H9 (cell line): ENCODE results near the gene HSPA4. TPM values are rescaled to one million over a fixed set of nuclear protein-coding genes. Genes with fewer than 3 reads are reported as not detected.

Experiments used
- DNase-seq: peaks from one replicate; pipeline ENCODE4 v3.0.0-alpha.2; 2017
- H2AFZ ChIP-seq: one replicate; pipeline ENCODE4 v1.6.1; 2013; ENCODE audit warnings: mild to moderate bottlenecking, low read length, control low read depth, moderate library complexity
- H2AK5ac ChIP-seq: 2 replicates; pipeline ENCODE4 v1.6.1; 2013; ENCODE audit warnings: low read length, control low read depth, mixed read lengths; ENCODE audit not compliant: insufficient read length
- H2BK120ac ChIP-seq: one replicate; pipeline ENCODE4 v1.6.1; 2013; ENCODE audit warnings: low read depth, mild to moderate bottlenecking, low read length, control low read depth, inconsistent platforms; ENCODE audit not compliant: poor library complexity, severe bottlenecking
- H2BK12ac ChIP-seq: 2 replicates; pipeline ENCODE4 v1.6.1; 2013; ENCODE audit warnings: low read length, control low read depth, mixed read lengths, low read depth; ENCODE audit not compliant: insufficient read length
- H2BK15ac ChIP-seq: 2 replicates; pipeline ENCODE4 v1.6.1; 2013; ENCODE audit warnings: low read depth, low read length, control low read depth
- H2BK20ac ChIP-seq: one replicate; pipeline ENCODE4 v1.6.1; 2013; ENCODE audit warnings: low read depth, mild to moderate bottlenecking, low read length, control low read depth, inconsistent platforms; ENCODE audit not compliant: poor library complexity, severe bottlenecking
- H2BK5ac ChIP-seq: 2 replicates; pipeline ENCODE4 v1.6.1; 2013; ENCODE audit warnings: low read length, control low read depth, mixed read lengths; ENCODE audit not compliant: insufficient read length
- H3K14ac ChIP-seq: 2 replicates; pipeline ENCODE4 v1.6.1; 2013; ENCODE audit warnings: low read length, control low read depth; ENCODE audit not compliant: insufficient read depth
- H3K18ac ChIP-seq: 2 replicates; pipeline ENCODE4 v1.6.1; 2013; ENCODE audit warnings: low read depth, mild to moderate bottlenecking, mixed read lengths, low read length, control low read depth; ENCODE audit not compliant: insufficient read length
- H3K23ac ChIP-seq: 2 replicates; pipeline ENCODE4 v1.6.1; 2013; ENCODE audit warnings: low read length, control low read depth, mixed read lengths, low read depth; ENCODE audit not compliant: insufficient read length
- H3K23me2 ChIP-seq: 2 replicates; pipeline ENCODE4 v1.6.1; 2013; ENCODE audit warnings: low read depth, mild to moderate bottlenecking, mixed read lengths, low read length, control low read depth; ENCODE audit not compliant: insufficient read length, poor library complexity, severe bottlenecking
- H3K27ac ChIP-seq: 2 replicates; pipeline ENCODE4 v1.5.1; 2013; ENCODE audit warnings: low read length, control low read depth, mixed read lengths, low read depth; ENCODE audit not compliant: insufficient read length
- H3K27me3 ChIP-seq: 2 replicates; pipeline ENCODE4 v1.6.1; 2013; ENCODE audit warnings: low read length, control low read depth, inconsistent platforms; ENCODE audit not compliant: insufficient read depth
- H3K4ac ChIP-seq: 2 replicates; pipeline ENCODE4 v1.6.1; 2013; ENCODE audit warnings: low read depth, mild to moderate bottlenecking, control low read depth, inconsistent platforms, low read length, moderate library complexity
- H3K4me1 ChIP-seq: 2 replicates; pipeline ENCODE4 v1.6.1; 2013; ENCODE audit warnings: low read length, control low read depth, inconsistent platforms; ENCODE audit not compliant: insufficient read depth
- H3K4me2 ChIP-seq: 2 replicates; pipeline ENCODE4 v1.6.1; 2013; ENCODE audit warnings: low read length, control low read depth, mixed read lengths; ENCODE audit not compliant: insufficient read length, insufficient read depth
- H3K56ac ChIP-seq: 2 replicates; pipeline ENCODE4 v1.6.1; 2013; ENCODE audit warnings: low read depth, mild to moderate bottlenecking, mixed read lengths, low read length, control low read depth; ENCODE audit not compliant: insufficient read length
- H3K79me1 ChIP-seq: 2 replicates; pipeline ENCODE4 v1.6.1; 2013; ENCODE audit warnings: low read depth, mild to moderate bottlenecking, moderate library complexity, low read length, control low read depth, inconsistent platforms; ENCODE audit not compliant: insufficient read depth, poor library complexity, severe bottlenecking
- H3K79me2 ChIP-seq: 2 replicates; pipeline ENCODE4 v1.6.1; 2013; ENCODE audit warnings: low read length, control low read depth, inconsistent platforms; ENCODE audit not compliant: insufficient read depth
- H3K9ac ChIP-seq: 2 replicates; pipeline ENCODE4 v1.6.1; 2013; ENCODE audit warnings: low read length, control low read depth, mixed read lengths; ENCODE audit not compliant: insufficient read length; ENCODE audit errors: extremely low read depth
- H3K9me3 ChIP-seq: one replicate; pipeline ENCODE4 v1.6.1; 2013; ENCODE audit warnings: low read depth, low read length, inconsistent platforms; ENCODE audit not compliant: control insufficient read depth
- H3T11ph ChIP-seq: one replicate; pipeline ENCODE4 v1.6.1; 2013; ENCODE audit warnings: mild to moderate bottlenecking, low read length, control low read depth, inconsistent platforms
- H4K20me1 ChIP-seq: one replicate; pipeline ENCODE4 v1.6.1; 2013; ENCODE audit not compliant: control insufficient read depth, insufficient read length, insufficient read depth
- H4K5ac ChIP-seq: 2 replicates; pipeline ENCODE4 v1.6.1; 2013; ENCODE audit warnings: low read depth, mild to moderate bottlenecking, mixed read lengths, low read length, control low read depth; ENCODE audit not compliant: insufficient read length
- H4K8ac ChIP-seq: replicated peaks from 2 replicates; pipeline ENCODE4 v1.6.1; 2013; ENCODE audit warnings: low read length, control low read depth, mixed read lengths, low read depth; ENCODE audit not compliant: insufficient read length
- H4K91ac ChIP-seq: 2 replicates; pipeline ENCODE4 v1.6.1; 2013; ENCODE audit warnings: low read depth, mild to moderate bottlenecking, moderate library complexity, mixed read lengths, low read length, control low read depth; ENCODE audit not compliant: insufficient read length
- H3K27ac Mint-ChIP-seq, 3 experiments: 2 replicates in 2 of 3; 3 replicates in 1 of 3; pipeline ENCODE4 v1.8.0; 2020 to 2021; ENCODE audit warnings: mixed read lengths in 3 of 3, mild to moderate bottlenecking in 1 of 3, moderate library complexity in 1 of 3
- H3K27me3 Mint-ChIP-seq: 2 replicates; pipeline ENCODE4 v1.8.0; 2021; ENCODE audit warnings: low read depth, mild to moderate bottlenecking, moderate library complexity, mixed read lengths
- H3K36me3 Mint-ChIP-seq, 3 experiments: 2 replicates in 2 of 3; 3 replicates in 1 of 3; pipeline ENCODE4 v1.8.0; 2020 to 2021; ENCODE audit warnings: low read depth in 3 of 3, mixed read lengths in 3 of 3; ENCODE audit not compliant: insufficient read depth in 1 of 3
- H3K4me1 Mint-ChIP-seq, 2 experiments: 2 replicates each; pipeline ENCODE4 v1.8.0; 2020; ENCODE audit warnings: mixed read lengths in 2 of 2
- H3K4me3 Mint-ChIP-seq, 2 experiments: 2 replicates in 1 of 2; 3 replicates in 1 of 2; pipeline ENCODE4 v1.8.0; 2020 to 2021; ENCODE audit warnings: mild to moderate bottlenecking in 2 of 2, mixed read lengths in 2 of 2, moderate library complexity in 1 of 2
- H3K9me3 Mint-ChIP-seq, 2 experiments: 2 replicates in 1 of 2; 3 replicates in 1 of 2; pipeline ENCODE4 v1.8.0; 2020; ENCODE audit warnings: mild to moderate bottlenecking in 2 of 2, mixed read lengths in 2 of 2, moderate library complexity in 1 of 2
- WGBS: extraction: QIAGEN DNeasy Blood & Tissue Kit; methylation state at CpG from one replicate; pipeline ENCODE4 v1.1.7; 2013; ENCODE audit warnings: missing lambda C conversion rate, low lambda C conversion rate, mixed read lengths; ENCODE audit not compliant: insufficient read length; ENCODE audit errors: extremely low coverage; 5-methylcytosine and 5-hydroxymethylcytosine counted together
- total RNA-seq: library from RNA; stranded (reverse); gene quantifications from 2 replicates; pipeline ENCODE4 v1.2.1, GENCODE V29; 2021
- TF ChIP-seq, protein P1 (sequence below): fragments of 200-600 bp; sonication (generic); conservative IDR thresholded peaks from 3 replicates; pipeline ENCODE4 v1.8.0; 2021; ENCODE audit warnings: antibody characterized with exemption, mild to moderate bottlenecking

Gene HSPA4
- total RNA-seq, 1 experiment from 2014 or later: 293 TPM

DNA sequence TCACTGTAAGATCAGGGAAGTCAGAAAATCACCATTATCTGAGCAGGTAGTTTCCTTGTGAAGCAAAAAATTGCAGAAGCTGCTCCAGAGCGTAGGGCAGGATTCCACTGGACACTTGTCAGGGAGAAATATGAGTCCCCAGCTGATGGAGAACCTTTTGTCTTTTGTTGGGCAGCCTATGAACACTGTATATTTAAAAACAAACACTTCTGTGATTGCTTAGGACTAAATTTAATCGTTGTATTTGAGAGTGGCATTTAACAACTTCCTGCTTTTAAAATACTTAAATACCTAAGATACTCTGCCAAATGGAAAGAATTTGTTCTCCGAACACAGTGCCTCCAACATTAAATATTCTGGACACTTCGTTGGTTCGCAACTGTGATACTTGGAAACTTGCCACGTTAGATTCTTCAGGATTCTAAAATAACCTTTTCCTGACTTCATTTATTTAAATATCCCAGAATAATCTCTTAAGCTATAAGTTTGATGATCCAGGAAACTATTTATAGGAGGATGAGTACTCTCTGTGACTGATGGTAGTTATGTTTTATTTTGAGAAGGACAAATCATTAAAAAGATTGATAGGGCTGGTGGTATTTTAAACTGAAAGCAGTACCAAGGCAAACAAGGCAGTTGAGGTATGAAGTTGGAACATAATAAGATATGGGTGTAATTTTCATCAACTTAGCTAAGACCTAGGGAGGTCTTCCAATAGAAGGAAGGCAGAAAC, 2.7 kb upstream of the HSPA4 start:
- peak overlapping the region; percentile 96 for H3K27ac ChIP-seq
- H3K9me3 Mint-ChIP-seq: no peaks in the 10 kb centered on the region; a peak in 2 of 5 replicates
- no peak overlapping the region for H3K9ac ChIP-seq
- H2BK5ac ChIP-seq: no peak overlapping the region
- H3K27me3 Mint-ChIP-seq: no peaks in the 10 kb centered on the region
- no peak overlapping the region for H2BK12ac ChIP-seq
- H4K20me1 ChIP-seq: no peaks in the 10 kb centered on the region
- peak overlapping the region in 2 of 3 experiments; percentile 90 to 91; a peak in 4 of 7 replicates for H3K27ac Mint-ChIP-seq
- no peaks in the 10 kb centered on the region for H3K9me3 ChIP-seq
- H3K18ac ChIP-seq: no peak overlapping the region
- peaks cover 2% of the 10 kb centered on the region; the same call in 1 of the 2 replicates for H3K4me1 ChIP-seq
- peaks cover 4 to 14% (median 10%) of the 10 kb centered on the region in 3 experiments; a peak in 6 of 7 replicates for H3K36me3 Mint-ChIP-seq
- H3K4me2 ChIP-seq: no peak overlapping the region
- H3K56ac ChIP-seq: no peak overlapping the region
- no peak overlapping the region for H2BK120ac ChIP-seq
- H3K14ac ChIP-seq: no peak overlapping the region
- H3K4me1 Mint-ChIP-seq: peaks cover 22 to 27% of the 10 kb centered on the region in 2 experiments
- no peak overlapping the region for H4K8ac ChIP-seq
- no peak overlapping the region for H4K5ac ChIP-seq
- H3K27me3 ChIP-seq: no peaks in the 10 kb centered on the region
- no peak overlapping the region for H3T11ph ChIP-seq
- H3K4me3 Mint-ChIP-seq: peak overlapping the region in 1 of 2 experiments; percentile 59; a peak in 2 of 5 replicates
- WGBS: no CpG with 5 or more reads among the region's 6 CpGs
- no peak overlapping the region for H2AFZ ChIP-seq
- no peaks in the 10 kb centered on the region for H3K79me1 ChIP-seq
- H2BK15ac ChIP-seq: no peak overlapping the region
- no peak overlapping the region for H4K91ac ChIP-seq
- peaks cover 10% of the 10 kb centered on the region for H3K23me2 ChIP-seq
- H3K79me2 ChIP-seq: peaks cover 20% of the 10 kb centered on the region
- DNase-seq: no peak
- H2AK5ac ChIP-seq: no peak overlapping the region
- TF ChIP-seq, protein P1, sequence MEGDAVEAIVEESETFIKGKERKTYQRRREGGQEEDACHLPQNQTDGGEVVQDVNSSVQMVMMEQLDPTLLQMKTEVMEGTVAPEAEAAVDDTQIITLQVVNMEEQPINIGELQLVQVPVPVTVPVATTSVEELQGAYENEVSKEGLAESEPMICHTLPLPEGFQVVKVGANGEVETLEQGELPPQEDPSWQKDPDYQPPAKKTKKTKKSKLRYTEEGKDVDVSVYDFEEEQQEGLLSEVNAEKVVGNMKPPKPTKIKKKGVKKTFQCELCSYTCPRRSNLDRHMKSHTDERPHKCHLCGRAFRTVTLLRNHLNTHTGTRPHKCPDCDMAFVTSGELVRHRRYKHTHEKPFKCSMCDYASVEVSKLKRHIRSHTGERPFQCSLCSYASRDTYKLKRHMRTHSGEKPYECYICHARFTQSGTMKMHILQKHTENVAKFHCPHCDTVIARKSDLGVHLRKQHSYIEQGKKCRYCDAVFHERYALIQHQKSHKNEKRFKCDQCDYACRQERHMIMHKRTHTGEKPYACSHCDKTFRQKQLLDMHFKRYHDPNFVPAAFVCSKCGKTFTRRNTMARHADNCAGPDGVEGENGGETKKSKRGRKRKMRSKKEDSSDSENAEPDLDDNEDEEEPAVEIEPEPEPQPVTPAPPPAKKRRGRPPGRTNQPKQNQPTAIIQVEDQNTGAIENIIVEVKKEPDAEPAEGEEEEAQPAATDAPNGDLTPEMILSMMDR: no peak
- H2BK20ac ChIP-seq: no peak overlapping the region
- H3K23ac ChIP-seq: no peak overlapping the region
- H3K4ac ChIP-seq: no peak overlapping the region
